DMS 273 (cell line): ENCODE data around the gene CACNA2D3.

Experiments
- DNase-seq: peaks from one replicate; lab custom pipeline; 2025; ENCODE audit not compliant: unreplicated experiment; lab: John Stamatoyannopoulos, UW

The CACNA2D3 gene

DNA sequence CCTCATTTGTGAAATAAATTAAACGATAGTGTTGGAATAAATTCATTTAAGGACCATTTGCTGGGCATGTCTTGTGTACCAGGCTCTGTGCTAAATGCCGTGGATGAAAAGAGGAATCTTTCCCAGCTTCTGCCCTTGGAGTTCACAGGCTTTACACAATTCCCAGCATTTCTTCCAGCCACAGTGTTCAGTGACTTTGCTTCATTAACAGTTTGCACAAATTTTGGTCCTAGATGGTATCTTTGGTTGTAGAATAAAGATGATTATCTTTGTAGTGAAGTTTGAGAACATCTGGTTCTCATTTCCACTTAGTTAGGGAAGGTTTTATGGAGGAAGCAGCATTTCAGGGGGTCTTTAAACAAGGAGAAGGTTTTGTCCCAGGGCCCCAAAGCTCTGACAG, 705.4 kb downstream of the CACNA2D3 start:
- no peak for DNase-seq

- DNase-seq: peak; percentile 70
Measured at GRCh38 chr3:54830658-54831057, 708.3 kb downstream of the CACNA2D3 start.

DNA sequence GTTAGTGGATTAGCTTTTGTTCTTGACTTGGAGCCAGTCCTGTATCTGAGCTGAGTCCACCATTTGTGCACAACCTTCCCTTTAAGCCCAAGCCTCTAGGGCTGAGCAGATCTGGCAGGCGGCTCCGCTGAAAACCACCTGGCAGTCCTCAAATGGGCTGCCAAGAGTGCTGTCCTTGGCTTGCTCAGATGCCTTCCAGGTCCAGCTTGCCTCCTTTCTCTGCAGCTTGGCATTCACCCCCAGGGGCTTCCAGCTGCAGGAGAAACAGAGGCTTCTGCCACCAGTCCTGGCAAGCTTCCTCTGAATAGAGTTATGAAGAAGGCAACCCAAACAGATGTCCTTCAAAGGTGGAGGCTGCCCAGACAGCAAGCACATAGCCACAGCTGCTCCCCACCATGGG, 708.8 kb downstream of the CACNA2D3 start:
- DNase-seq: peak; percentile 82

GRCh38 chr3:54832876-54833275, 710.5 kb downstream of the CACNA2D3 start:
- peak; percentile 62 for DNase-seq

DNA sequence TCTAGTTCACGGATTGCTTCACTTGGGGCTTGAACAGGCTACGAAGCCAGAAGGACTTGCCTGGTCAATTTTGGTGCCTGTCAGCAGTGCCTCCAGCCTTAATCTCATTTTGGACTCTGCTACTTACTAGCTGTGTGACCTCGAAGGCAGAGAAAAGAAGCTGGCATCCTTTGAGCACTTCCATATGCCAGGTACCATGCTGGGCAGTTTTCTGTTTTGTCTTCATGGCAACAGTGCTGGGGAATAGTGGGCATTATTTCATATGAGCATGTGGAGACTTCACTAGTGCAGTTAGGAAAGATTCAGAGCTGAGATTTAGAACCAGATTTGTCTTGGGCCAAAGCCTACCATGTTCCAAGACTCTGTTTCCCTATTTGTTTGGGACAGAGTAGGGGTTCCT, 713.3 kb downstream of the CACNA2D3 start:
- DNase-seq: peak; percentile 17

DNA sequence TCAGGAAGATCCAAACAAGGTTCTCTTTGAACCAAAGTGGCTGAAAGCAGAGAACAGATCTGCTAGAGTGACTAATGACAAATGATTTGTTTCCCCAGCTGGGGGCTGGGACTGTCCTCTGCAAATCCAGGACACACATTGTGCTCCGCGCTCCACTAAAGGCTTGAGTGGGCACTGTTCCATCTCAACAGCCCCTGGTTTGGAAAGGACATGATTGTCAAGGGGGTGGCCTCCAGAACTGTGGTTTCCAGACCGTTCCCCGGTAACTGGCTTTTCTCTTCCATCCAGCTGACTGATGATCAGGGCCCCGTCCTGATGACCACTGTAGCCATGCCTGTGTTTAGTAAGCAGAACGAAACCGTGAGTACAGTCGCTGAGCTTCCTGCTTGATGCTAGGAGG, 714.5 kb downstream of the CACNA2D3 start:
- DNase-seq: no peak

DNA sequence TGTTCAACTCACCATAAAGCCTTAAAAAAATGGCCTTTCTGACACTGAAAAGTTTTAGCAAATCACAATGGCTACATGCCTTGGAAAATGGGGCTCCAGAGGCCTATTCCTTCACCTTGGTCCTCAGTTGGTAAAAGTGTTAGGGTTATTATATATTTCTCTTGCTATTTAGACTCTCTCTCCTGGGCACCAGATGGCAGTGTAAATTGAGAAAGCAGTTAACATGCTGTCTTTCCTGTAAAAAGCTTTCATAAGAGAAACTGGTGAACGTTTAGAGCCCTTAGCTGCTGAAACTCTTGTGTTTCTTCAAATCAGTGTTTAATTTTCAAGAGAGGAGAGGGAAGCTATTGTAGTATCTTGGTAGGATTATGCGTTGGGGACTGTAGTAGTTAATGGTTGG, 715.6 kb downstream of the CACNA2D3 start:
- peak; percentile 84 for DNase-seq

- DNase-seq: no peak
Measured at GRCh38 chr3:54841471-54841870, 719.1 kb downstream of the CACNA2D3 start.

- DNase-seq: no peak
Measured at GRCh38 chr3:54843352-54843751, 721.0 kb downstream of the CACNA2D3 start.

GRCh38 chr3:54844211-54844610, 721.9 kb downstream of the CACNA2D3 start:
- DNase-seq: no peak

- DNase-seq: no peak
Measured at GRCh38 chr3:54845011-54845410, 722.7 kb downstream of the CACNA2D3 start.

GRCh38 chr3:54845551-54845950, 723.2 kb downstream of the CACNA2D3 start:
- no peak for DNase-seq

DNA sequence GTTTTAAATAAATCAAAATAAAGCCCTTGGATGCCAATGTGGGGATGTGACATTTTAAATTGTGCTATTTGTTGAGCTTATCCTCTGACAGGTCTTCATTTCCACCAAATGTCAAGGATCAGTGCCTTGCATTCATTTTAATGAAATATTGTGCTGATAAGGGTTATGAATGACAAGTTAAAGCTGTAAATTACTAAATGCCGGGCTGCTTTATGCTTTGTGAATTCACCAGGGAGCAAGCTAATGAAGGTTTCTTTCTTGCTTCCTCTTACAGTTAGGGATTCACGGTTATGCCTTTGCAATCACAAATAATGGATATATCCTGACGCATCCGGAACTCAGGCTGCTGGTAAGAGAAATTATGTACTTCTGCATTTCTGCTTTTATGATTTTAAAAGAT, 723.8 kb downstream of the CACNA2D3 start:
- DNase-seq: no peak

- DNase-seq: no peak
Measured at GRCh38 chr3:54847361-54847760, 725.0 kb downstream of the CACNA2D3 start.

DNA sequence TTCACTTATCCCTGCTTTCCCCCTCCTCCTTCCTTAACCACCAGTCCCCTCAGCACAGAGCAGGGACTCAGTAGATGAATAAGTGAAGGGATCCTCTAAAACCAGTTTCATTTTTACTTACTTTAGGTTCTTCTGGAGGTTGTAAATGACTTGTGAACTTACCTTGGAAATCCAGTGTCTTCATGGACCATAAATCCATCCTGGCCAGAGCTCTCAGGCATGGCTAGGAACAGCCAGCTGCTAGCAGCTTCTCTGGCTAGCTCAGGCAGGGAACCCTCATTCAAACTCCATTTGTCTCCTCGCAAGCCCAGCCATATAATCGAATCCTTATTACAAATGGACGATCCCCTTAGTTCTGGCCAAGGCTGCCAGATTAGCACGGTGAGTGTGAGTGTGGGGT, 727.0 kb downstream of the CACNA2D3 start:
- no peak for DNase-seq

GRCh38 chr3:54850484-54851018, 728.2 kb downstream of the CACNA2D3 start:
- DNase-seq: no peak

DNA sequence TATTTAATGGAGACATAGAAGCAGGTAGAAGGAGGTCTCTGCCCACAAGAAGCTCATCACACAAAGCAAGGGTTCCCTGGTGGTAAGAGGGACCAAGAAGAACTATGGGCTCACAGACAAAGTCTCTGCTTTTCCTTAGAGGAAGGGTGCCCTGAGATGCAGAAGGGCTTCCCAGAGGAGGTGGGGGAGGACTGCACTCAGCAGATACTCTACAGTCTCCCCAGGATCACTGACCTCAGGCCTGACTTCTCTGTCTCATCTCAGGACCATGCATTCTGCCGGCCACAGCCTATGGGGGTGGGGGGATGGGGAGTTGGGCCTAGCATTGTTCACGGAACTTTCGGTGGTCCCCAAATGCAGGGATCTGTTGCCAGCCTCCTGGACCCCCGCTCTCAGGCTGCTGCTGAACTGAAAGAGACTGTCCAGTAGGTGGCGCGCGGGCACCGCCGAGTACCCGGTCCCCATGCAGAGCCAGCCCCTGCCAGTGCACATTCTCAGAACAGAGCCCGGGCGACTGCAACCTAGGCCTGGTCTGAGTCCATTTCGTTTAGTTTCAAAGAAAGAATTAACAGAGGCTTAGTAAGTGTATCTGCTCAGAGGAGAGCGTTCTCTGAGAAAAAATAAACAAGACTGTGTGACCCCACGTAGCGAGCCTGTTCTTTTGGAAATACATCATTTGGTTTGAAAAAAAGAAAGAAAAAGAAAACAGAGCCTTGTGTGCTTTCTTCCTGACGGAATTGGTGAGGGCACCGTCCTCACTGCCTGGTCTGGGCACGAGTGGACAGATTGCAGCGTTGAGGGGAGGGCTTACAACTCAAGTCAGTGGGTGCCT, 731.4 kb downstream of the CACNA2D3 start:
- DNase-seq: peak; percentile 70

DNA sequence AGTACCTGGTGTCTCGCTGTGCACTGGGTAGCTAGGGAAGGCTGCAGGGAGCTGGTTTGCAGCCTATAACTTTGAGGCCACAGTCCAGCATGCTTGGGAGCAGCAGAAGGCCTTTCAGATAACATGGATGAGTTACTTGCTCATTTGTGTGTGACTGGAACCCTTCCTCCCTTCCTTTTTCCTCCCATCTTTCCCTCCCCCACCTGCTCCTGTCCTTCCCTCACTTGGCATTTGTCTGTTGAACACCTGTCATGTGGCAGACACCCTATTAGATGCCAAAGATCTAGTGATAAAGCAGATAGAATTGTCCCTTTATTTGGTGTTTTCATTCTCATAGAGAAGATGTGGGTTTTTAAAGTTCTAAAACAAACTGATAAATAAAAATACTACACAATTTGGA, 733.9 kb downstream of the CACNA2D3 start:
- DNase-seq: no peak

- DNase-seq: no peak
Measured at GRCh38 chr3:54857343-54857742, 735.0 kb downstream of the CACNA2D3 start.

DNA sequence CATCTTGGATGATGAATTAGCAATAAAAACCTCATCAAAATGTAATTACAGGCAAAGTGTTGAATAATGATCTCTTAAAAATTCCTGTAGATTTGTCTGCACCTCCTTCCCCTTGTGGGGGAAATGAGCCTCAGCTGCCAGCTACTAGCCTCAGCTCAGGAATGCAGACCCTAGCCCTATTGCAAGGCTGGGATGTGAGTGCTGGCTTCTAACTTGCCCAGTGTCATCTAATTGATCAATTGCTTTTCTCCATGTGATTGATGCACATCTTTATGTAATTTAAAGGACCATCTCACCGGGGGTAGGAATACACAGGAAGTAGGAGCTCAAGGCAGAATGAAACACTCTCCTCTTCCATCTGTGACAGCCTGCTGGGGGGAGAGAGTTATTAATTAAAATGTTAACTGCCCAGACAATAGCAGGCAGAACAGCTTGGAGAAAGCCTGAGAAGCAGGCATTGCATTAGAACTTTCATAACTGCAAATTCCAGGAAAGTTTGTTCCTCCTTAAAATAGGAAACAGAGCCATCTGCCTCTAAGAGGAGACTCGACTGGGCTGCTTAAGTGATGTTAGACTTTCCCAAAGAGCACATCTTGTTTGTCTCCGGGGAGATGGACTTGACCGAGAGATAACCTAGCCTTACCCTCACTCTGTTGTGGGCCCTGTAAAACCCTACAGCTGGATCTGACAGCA, 735.9 kb downstream of the CACNA2D3 start:
- peak; percentile 33 for DNase-seq

- no peak for DNase-seq
Measured at GRCh38 chr3:54859184-54859583, 736.8 kb downstream of the CACNA2D3 start.
